SJCRH30 (cell line): Measurements from ENCODE around the gene SLC46A3. TPM values are rescaled to one million over a fixed set of nuclear protein-coding genes. Genes with fewer than 3 reads are reported as not detected.

Source experiments
- total RNA-seq: library from RNA; depleted of rRNA; stranded (reverse); fragments of >200 nt; shearing (Covaris generic); gene quantifications from 2 replicates; pipeline ENCODE4 v1.2.3, GENCODE V29; 2014; rRNA removed

The SLC46A3 gene
- total RNA-seq, 1 experiment from 2014 or later = 15.4 TPM

Other genes starting within 250 kb of the SLC46A3 start
- gene FLT1, start 223.8 kb downstream of the SLC46A3 start, total RNA-seq = 0.25 and 0.36 TPM in 2 replicates
- gene POMP, start 59.8 kb downstream of the SLC46A3 start, total RNA-seq = 198 and 203 TPM in 2 replicates
- 1.7 and 2.4 TPM in 2 replicates for gene MTUS2, start 101.4 kb upstream of the SLC46A3 start, total RNA-seq